Measurements from ENCODE around the gene HTT. TPM values are rescaled to one million over a fixed set of nuclear protein-coding genes. Genes with fewer than 3 reads are reported as not detected.

Gene HTT
- total RNA-seq, 2 donors from 2014 or later: 104 to 109 TPM

GRCh38 chr4:3268395-3269104 lies 194.1 kb downstream of the HTT start:
- no peak for DNase-seq
- Histone ChIP-seq H3K36me3 (ENCODE audit: control insufficient read depth, insufficient read depth, low read length) (no peaks in the 10 kb centered on the region), H3K27ac (ENCODE audit: low read depth, low read length) (no peak overlapping the region), H3K27me3 (ENCODE audit: control insufficient read depth, insufficient read depth, low read length, poor library complexity, severe bottlenecking) (no peaks in the 10 kb centered on the region), H3K4me1 (ENCODE audit: control insufficient read depth, insufficient read depth, low read length) (peaks cover 5% of the 10 kb centered on the region), H3K9me3 (ENCODE audit: control insufficient read depth, low read length) (no peaks in the 10 kb centered on the region), H3K9ac (ENCODE audit: extremely low read depth, low read length, poor library complexity, severe bottlenecking) (no peak overlapping the region), H3K4me3 (ENCODE audit: low read length) (no peak overlapping the region)
- Mint-ChIP-seq H3K27me3 (ENCODE audit: insufficient read depth) (peaks cover 3% of the 10 kb centered on the region), H3K27ac (no peak overlapping the region), H3K9me3 (peaks cover 3% of the 10 kb centered on the region), H3K4me1 (peaks cover 5% of the 10 kb centered on the region), H3K36me3 (ENCODE audit: low read depth) (no peaks in the 10 kb centered on the region), H3K4me3 (no peak overlapping the region)
- TF ChIP-seq CTCF (conservative IDR thresholded peaks at IDR 0.05): no peak
- WGBS, 2 experiments (ENCODE audit: insufficient coverage in 1 of 2, insufficient read length in 1 of 2): 89% methylated on average over 12 to 17 of the region's 17 CpGs

- Mint-ChIP-seq H3K9me3 (peaks cover 3% of the 10 kb centered on the region), H3K27ac (no peak overlapping the region), H3K36me3 (ENCODE audit: low read depth) (no peaks in the 10 kb centered on the region), H3K27me3 (ENCODE audit: insufficient read depth) (peaks cover 3% of the 10 kb centered on the region), H3K4me1 (peaks cover 5% of the 10 kb centered on the region), H3K4me3 (no peak overlapping the region)
- no peaks in the 10 kb centered on the region for H3K36me3 ChIP-seq (ENCODE audit: control insufficient read depth, insufficient read depth, low read length)
- H3K4me3 ChIP-seq (ENCODE audit: low read length): no peak overlapping the region
- DNase-seq: peak; percentile 51
- no peaks in the 10 kb centered on the region for H3K27me3 ChIP-seq (ENCODE audit: control insufficient read depth, insufficient read depth, low read length, poor library complexity, severe bottlenecking)
- WGBS, 2 experiments (ENCODE audit: insufficient coverage in 1 of 2, insufficient read length in 1 of 2): 85 to 93% methylated on average over 8 to 25 of the region's 25 CpGs
- TF ChIP-seq CTCF (conservative IDR thresholded peaks at IDR 0.05): no peak
- no peaks in the 10 kb centered on the region for H3K9me3 ChIP-seq (ENCODE audit: control insufficient read depth, low read length)
- no peak overlapping the region for H3K9ac ChIP-seq (ENCODE audit: extremely low read depth, low read length, poor library complexity, severe bottlenecking)
- H3K27ac ChIP-seq (ENCODE audit: low read depth, low read length): no peak overlapping the region
- H3K4me1 ChIP-seq (ENCODE audit: control insufficient read depth, insufficient read depth, low read length): peaks cover 5% of the 10 kb centered on the region
These were observed 194.8 kb downstream of the HTT start for GRCh38 chr4:3269105-3269927.

- no peak overlapping the region for H3K27ac ChIP-seq (ENCODE audit: low read depth, low read length)
- WGBS, 2 experiments (ENCODE audit: insufficient coverage in 1 of 2, insufficient read length in 1 of 2): 93 to 96% methylated on average over 9 to 17 of the region's 17 CpGs
- no peak for TF ChIP-seq CTCF (conservative IDR thresholded peaks at IDR 0.05)
- Mint-ChIP-seq H3K36me3 (ENCODE audit: low read depth) (no peaks in the 10 kb centered on the region), H3K27ac (no peak overlapping the region), H3K27me3 (ENCODE audit: insufficient read depth) (peaks cover 3% of the 10 kb centered on the region), H3K4me1 (peaks cover 5% of the 10 kb centered on the region), H3K4me3 (no peak overlapping the region), H3K9me3 (peaks cover 3% of the 10 kb centered on the region)
- H3K4me1 ChIP-seq (ENCODE audit: control insufficient read depth, insufficient read depth, low read length): peaks cover 5% of the 10 kb centered on the region
- H3K36me3 ChIP-seq (ENCODE audit: control insufficient read depth, insufficient read depth, low read length): no peaks in the 10 kb centered on the region
- no peaks in the 10 kb centered on the region for H3K27me3 ChIP-seq (ENCODE audit: control insufficient read depth, insufficient read depth, low read length, poor library complexity, severe bottlenecking)
- no peak overlapping the region for H3K9ac ChIP-seq (ENCODE audit: extremely low read depth, low read length, poor library complexity, severe bottlenecking)
- no peaks in the 10 kb centered on the region for H3K9me3 ChIP-seq (ENCODE audit: control insufficient read depth, low read length)
- DNase-seq: no peak
- no peak overlapping the region for H3K4me3 ChIP-seq (ENCODE audit: low read length)
These were observed 195.6 kb downstream of the HTT start for GRCh38 chr4:3269991-3270611.
